ENCODE measurements around the gene BCL11A. TPM values are rescaled to one million over a fixed set of nuclear protein-coding genes. Genes with fewer than 3 reads are reported as not detected.

BCL11A gene
- total RNA-seq, 6 donors from 2014 or later, result 2.7 to 12.7 (median 5.4) TPM

- no peak for ATAC-seq (ENCODE audit: low FRiP score in 2 of 2)
- no peaks in the 10 kb centered on the region for H3K36me3 ChIP-seq
- no peaks in the 10 kb centered on the region for H3K27me3 ChIP-seq
- H3K9me3 ChIP-seq, result no peaks in the 10 kb centered on the region
- WGBS, 2 donors, result 57 to 74% methylated on average over 9 of the region's 9 CpGs
- no peak overlapping the region for H3K4me3 ChIP-seq
- TF ChIP-seq CTCF (IDR thresholded peaks at IDR 0.05), result no peak
- TF ChIP-seq EP300 (IDR thresholded peaks at IDR 0.05), result no peak
- TF ChIP-seq POLR2AphosphoS5 (IDR thresholded peaks at IDR 0.05), result no peak
- TF ChIP-seq POLR2A (IDR thresholded peaks at IDR 0.05), result no peak
- H3K27ac ChIP-seq, result no peak overlapping the region
- no peaks in the 10 kb centered on the region for H3K4me1 ChIP-seq
- DNase-seq, result no peak
These were observed 46.1 kb downstream of the BCL11A start for GRCh38 chr2:60507211-60507965.

GRCh38 chr2:60505880-60506260 is 47.6 kb downstream of the BCL11A start:
- no peaks in the 10 kb centered on the region for H3K27me3 ChIP-seq
- no peak overlapping the region for H3K4me3 ChIP-seq
- H3K4me1 ChIP-seq, result no peaks in the 10 kb centered on the region
- DNase-seq (no peak), ATAC-seq (ENCODE audit: low FRiP score in 2 of 2) (no peak)
- TF ChIP-seq POLR2AphosphoS5 (IDR thresholded peaks at IDR 0.05), result no peak
- no peak for TF ChIP-seq EP300 (IDR thresholded peaks at IDR 0.05)
- TF ChIP-seq CTCF (IDR thresholded peaks at IDR 0.05), result no peak
- TF ChIP-seq POLR2A (IDR thresholded peaks at IDR 0.05), result no peak
- 83 to 84% methylated on average over 4 of the region's 4 CpGs for WGBS, 2 donors
- H3K9me3 ChIP-seq, result no peaks in the 10 kb centered on the region
- no peak overlapping the region for H3K27ac ChIP-seq
- H3K36me3 ChIP-seq, result no peaks in the 10 kb centered on the region

- WGBS, 2 donors, result 68 to 72% methylated on average over 10 of the region's 10 CpGs
- H3K4me3 ChIP-seq, result no peak overlapping the region
- no peaks in the 10 kb centered on the region for H3K27me3 ChIP-seq
- no peak for TF ChIP-seq CTCF (IDR thresholded peaks at IDR 0.05)
- TF ChIP-seq POLR2AphosphoS5 (IDR thresholded peaks at IDR 0.05), result no peak
- no peak for TF ChIP-seq POLR2A (IDR thresholded peaks at IDR 0.05)
- TF ChIP-seq EP300 (IDR thresholded peaks at IDR 0.05), result no peak
- H3K36me3 ChIP-seq, result no peaks in the 10 kb centered on the region
- H3K9me3 ChIP-seq, result no peaks in the 10 kb centered on the region
- DNase-seq, result no peak
- ATAC-seq (ENCODE audit: low FRiP score in 2 of 2), result no peak
- H3K27ac ChIP-seq, result no peak overlapping the region
- H3K4me1 ChIP-seq, result no peaks in the 10 kb centered on the region
These were observed 48.1 kb downstream of the BCL11A start for GRCh38 chr2:60505240-60505879.

GRCh38 chr2:60504049-60504448 is 49.4 kb downstream of the BCL11A start:
- ATAC-seq (ENCODE audit: low FRiP score in 2 of 2) (no peak), DNase-seq (no peak)
- peak in 1 of 6 experiments; percentile 15 for TF ChIP-seq CTCF (IDR thresholded peaks at IDR 0.05)
- no peak for TF ChIP-seq POLR2AphosphoS5 (IDR thresholded peaks at IDR 0.05)
- H3K27me3 ChIP-seq, result no peaks in the 10 kb centered on the region
- 82 to 90% methylated on average over 6 of the region's 6 CpGs for WGBS, 2 donors
- no peaks in the 10 kb centered on the region for H3K9me3 ChIP-seq
- H3K4me3 ChIP-seq, result no peak overlapping the region
- H3K36me3 ChIP-seq, result no peaks in the 10 kb centered on the region
- H3K4me1 ChIP-seq, result no peaks in the 10 kb centered on the region
- no peak overlapping the region for H3K27ac ChIP-seq

GRCh38 chr2:60502144-60502543 is 51.3 kb downstream of the BCL11A start:
- Histone ChIP-seq H3K27ac (no peak overlapping the region), H3K27me3 (no peaks in the 10 kb centered on the region), H3K9me3 (no peaks in the 10 kb centered on the region), H3K4me3 (no peak overlapping the region), H3K36me3 (no peaks in the 10 kb centered on the region), H3K4me1 (no peaks in the 10 kb centered on the region)
- ATAC-seq (ENCODE audit: low FRiP score in 2 of 2), result no peak
- no peak for TF ChIP-seq POLR2AphosphoS5 (IDR thresholded peaks at IDR 0.05)
- TF ChIP-seq POLR2A (IDR thresholded peaks at IDR 0.05), result no peak
- no peak for TF ChIP-seq EP300 (IDR thresholded peaks at IDR 0.05)
- TF ChIP-seq CTCF (IDR thresholded peaks at IDR 0.05), result no peak
- DNase-seq, result no peak
- 62 to 69% methylated on average over 4 of the region's 4 CpGs for WGBS, 2 donors

Measured in upper lobe of left lung (tissue), 6 donors.